Measurements from ENCODE around the gene TOPORS. TPM values are rescaled to one million over a fixed set of nuclear protein-coding genes. Genes with fewer than 3 reads are reported as not detected.

The TOPORS gene
- polyA plus RNA-seq, 3 donors: 5.9 to 12.9 (median 9.2) TPM

- H3K4me1 Mint-ChIP-seq: peaks cover 8% of the 10 kb centered on the region
- intact Hi-C loops (cut with micrococcal nuclease): no loop called here
These were observed 36.1 kb downstream of the TOPORS start for GRCh38 chr9:32516241-32516640.

GRCh38 chr9:32508728-32509127 is 43.7 kb downstream of the TOPORS start:
- Mint-ChIP-seq H3K4me1 (peaks cover 10% of the 10 kb centered on the region), H3K36me3 (peaks cover 2 to 5% of the 10 kb centered on the region in 2 donors), H3K27ac (peak overlapping the region in 2 of 7 donors; percentile 25 to 62), H3K4me3 (no peak overlapping the region), H3K9me3 (peaks cover 0 to 9% (median 2%) of the 10 kb centered on the region in 7 donors), H3K27me3 (ENCODE audit: low read depth in 3 of 3) (no peaks in the 10 kb centered on the region)
- no peaks in the 10 kb centered on the region for H3K79me2 ChIP-seq (ENCODE audit: insufficient read depth, low read length)
- peaks cover 0 to 8% of the 10 kb centered on the region in 2 donors for H3K36me3 ChIP-seq (replicated peaks in 1 of 2; ENCODE audit: control insufficient read depth in 1 of 2, insufficient read depth in 2 of 2, low read length in 2 of 2)
- no peak overlapping the region for H3K4me2 ChIP-seq (replicated peaks; ENCODE audit: extremely low read depth, low read length, poor library complexity, severe bottlenecking)
- H3K9me3 ChIP-seq (replicated peaks in 1 of 2; ENCODE audit: control insufficient read depth in 1 of 2, insufficient read depth in 1 of 2, low read length in 2 of 2): no peaks in the 10 kb centered on the region
- no CpG with 5 or more reads among the region's 1 CpG for WGBS (ENCODE audit: insufficient coverage)
- no peak overlapping the region for H3K4me3 ChIP-seq (replicated peaks in 1 of 3; ENCODE audit: low read depth in 2 of 3, low read length in 3 of 3)
- no peak overlapping the region for H3K9ac ChIP-seq (ENCODE audit: insufficient read depth, low read length, poor library complexity, severe bottlenecking)
- intact Hi-C loops (cut with micrococcal nuclease): no loop called here
- no peak overlapping the region for H2AFZ ChIP-seq (ENCODE audit: insufficient read depth, low read depth, low read length, poor library complexity, severe bottlenecking)
- no peak for TF ChIP-seq CTCF (IDR thresholded peaks at IDR 0.05)
- DNase-seq: no peak
- H3K27ac ChIP-seq (ENCODE audit: low read depth in 1 of 2, low read length in 2 of 2): no peak overlapping the region
- no peaks in the 10 kb centered on the region for H3K4me1 ChIP-seq (ENCODE audit: control insufficient read depth in 1 of 2, insufficient read depth in 2 of 2, low read length in 2 of 2)
- no peaks in the 10 kb centered on the region for H3K27me3 ChIP-seq (ENCODE audit: control insufficient read depth in 2 of 2, insufficient read depth in 2 of 2, low read length in 2 of 2)
- H4K20me1 ChIP-seq (ENCODE audit: insufficient read depth, low read length): peaks cover 59% of the 10 kb centered on the region

More at GRCh38 chr9:32516241-32516640, 36.1 kb downstream of the TOPORS start:
- H3K36me3 ChIP-seq (replicated peaks in 1 of 2; ENCODE audit: control insufficient read depth in 1 of 2, insufficient read depth in 2 of 2, low read length in 2 of 2): peaks cover 0 to 14% of the 10 kb centered on the region in 2 donors
- H3K4me3 Mint-ChIP-seq: no peak overlapping the region
- H3K79me2 ChIP-seq (ENCODE audit: insufficient read depth, low read length): peaks cover 10% of the 10 kb centered on the region
- H3K9me3 Mint-ChIP-seq: peaks cover 2 to 27% (median 9%) of the 10 kb centered on the region in 7 donors
- no peak overlapping the region for H2AFZ ChIP-seq (ENCODE audit: insufficient read depth, low read depth, low read length, poor library complexity, severe bottlenecking)
- H3K4me1 ChIP-seq (ENCODE audit: control insufficient read depth in 1 of 2, insufficient read depth in 2 of 2, low read length in 2 of 2): no peaks in the 10 kb centered on the region
- H3K27me3 Mint-ChIP-seq (ENCODE audit: low read depth in 3 of 3): no peaks in the 10 kb centered on the region
- DNase-seq: no peak
- peak overlapping the region in 3 of 7 donors; percentile 19 to 45 (median 38) for H3K27ac Mint-ChIP-seq
- H3K36me3 Mint-ChIP-seq: peaks cover 10 to 12% of the 10 kb centered on the region in 2 donors
- no peak overlapping the region for H3K9ac ChIP-seq (ENCODE audit: insufficient read depth, low read length, poor library complexity, severe bottlenecking)
- no peak for TF ChIP-seq CTCF (IDR thresholded peaks at IDR 0.05)
- H3K9me3 ChIP-seq (replicated peaks in 1 of 2; ENCODE audit: control insufficient read depth in 1 of 2, insufficient read depth in 1 of 2, low read length in 2 of 2): peaks cover 0 to 3% of the 10 kb centered on the region in 2 donors
- no peak overlapping the region for H3K27ac ChIP-seq (ENCODE audit: low read depth in 1 of 2, low read length in 2 of 2)
- no peak overlapping the region for H3K4me2 ChIP-seq (replicated peaks; ENCODE audit: extremely low read depth, low read length, poor library complexity, severe bottlenecking)
- H3K4me3 ChIP-seq (replicated peaks in 1 of 3; ENCODE audit: low read depth in 2 of 3, low read length in 3 of 3): no peak overlapping the region
- H3K27me3 ChIP-seq (ENCODE audit: control insufficient read depth in 2 of 2, insufficient read depth in 2 of 2, low read length in 2 of 2): no peaks in the 10 kb centered on the region
- peaks cover 51% of the 10 kb centered on the region for H4K20me1 ChIP-seq (ENCODE audit: insufficient read depth, low read length)
